ENCODE results near the gene IRX4. TPM values are rescaled to one million over a fixed set of nuclear protein-coding genes. Genes with fewer than 3 reads are reported as not detected.

The IRX4 gene
- total and polyA plus RNA-seq, 10 donors, result 0.05 TPM; not detected in 9

DNA sequence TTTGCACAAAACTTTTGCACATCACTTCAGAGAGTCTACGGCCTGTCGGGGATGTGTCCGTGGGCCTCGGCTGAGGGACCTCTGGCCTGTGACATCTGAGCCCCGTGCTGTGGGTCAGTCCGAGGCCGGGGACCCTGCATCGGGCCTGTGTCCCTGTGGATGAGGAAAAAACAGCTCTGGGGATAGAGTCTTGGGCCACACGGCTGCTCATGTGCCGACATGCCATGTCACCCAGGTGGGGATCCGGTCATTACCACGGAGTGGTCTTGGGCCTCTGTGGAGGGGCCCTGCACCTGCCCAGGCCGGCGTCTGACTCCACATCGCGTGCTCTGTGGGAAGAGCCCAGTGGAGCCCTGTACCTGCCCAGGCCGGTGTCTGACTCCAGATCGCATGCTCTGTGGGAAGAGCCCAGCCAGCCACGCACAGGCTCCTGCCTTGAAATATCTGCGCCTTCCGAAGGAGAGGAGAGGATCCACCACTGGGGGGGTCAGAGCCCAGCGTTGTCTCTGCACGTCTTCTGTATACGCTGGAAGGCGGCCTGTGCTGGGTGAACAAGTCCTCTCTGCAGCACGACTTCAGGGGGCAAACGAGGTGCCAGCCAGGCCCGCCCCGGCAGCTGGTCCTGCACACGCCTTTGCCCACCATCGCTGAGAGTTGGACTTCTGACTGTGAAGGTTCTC lies 27.5 kb upstream of the IRX4 start:
- H3K27ac ChIP-seq, result no peak overlapping the region
- DNase-seq, result peak; percentile 53
- TF ChIP-seq, protein P1, sequence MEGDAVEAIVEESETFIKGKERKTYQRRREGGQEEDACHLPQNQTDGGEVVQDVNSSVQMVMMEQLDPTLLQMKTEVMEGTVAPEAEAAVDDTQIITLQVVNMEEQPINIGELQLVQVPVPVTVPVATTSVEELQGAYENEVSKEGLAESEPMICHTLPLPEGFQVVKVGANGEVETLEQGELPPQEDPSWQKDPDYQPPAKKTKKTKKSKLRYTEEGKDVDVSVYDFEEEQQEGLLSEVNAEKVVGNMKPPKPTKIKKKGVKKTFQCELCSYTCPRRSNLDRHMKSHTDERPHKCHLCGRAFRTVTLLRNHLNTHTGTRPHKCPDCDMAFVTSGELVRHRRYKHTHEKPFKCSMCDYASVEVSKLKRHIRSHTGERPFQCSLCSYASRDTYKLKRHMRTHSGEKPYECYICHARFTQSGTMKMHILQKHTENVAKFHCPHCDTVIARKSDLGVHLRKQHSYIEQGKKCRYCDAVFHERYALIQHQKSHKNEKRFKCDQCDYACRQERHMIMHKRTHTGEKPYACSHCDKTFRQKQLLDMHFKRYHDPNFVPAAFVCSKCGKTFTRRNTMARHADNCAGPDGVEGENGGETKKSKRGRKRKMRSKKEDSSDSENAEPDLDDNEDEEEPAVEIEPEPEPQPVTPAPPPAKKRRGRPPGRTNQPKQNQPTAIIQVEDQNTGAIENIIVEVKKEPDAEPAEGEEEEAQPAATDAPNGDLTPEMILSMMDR (IDR thresholded peaks at IDR 0.05 in 8 of 11, conservative IDR thresholded peaks at IDR 0.05 in 3 of 11), result no peak
- no peak for TF ChIP-seq POLR2A (IDR thresholded peaks at IDR 0.05)
- TF ChIP-seq POLR2AphosphoS5 (IDR thresholded peaks at IDR 0.05), result no peak
- no peaks in the 10 kb centered on the region for H3K4me1 ChIP-seq
- peaks cover 0 to 20% (median 0%) of the 10 kb centered on the region in 7 donors for H3K27me3 ChIP-seq (replicated peaks in 1 of 7)
- no peaks in the 10 kb centered on the region for H3K36me3 ChIP-seq
- H3K9me3 ChIP-seq, result peaks cover 0 to 29% (median 13%) of the 10 kb centered on the region in 8 donors
- intact Hi-C loops (cut with DNase I; ENCODE audit: low total_unique reads), result no loop called here
- H3K4me3 ChIP-seq, result no peak overlapping the region
- WGBS, 5 donors, result 85 to 93% (median 91%) methylated on average over 26 to 31 of the region's 31 CpGs

GRCh38 chr5:1909346-1909985 lies 26.7 kb upstream of the IRX4 start:
- H3K4me1 ChIP-seq, result no peaks in the 10 kb centered on the region
- intact Hi-C loops (cut with DNase I; ENCODE audit: low total_unique reads), result no loop called here
- no peak overlapping the region for H3K27ac ChIP-seq
- DNase-seq, result peak; percentile 54
- no peaks in the 10 kb centered on the region for H3K36me3 ChIP-seq
- no peak overlapping the region for H3K4me3 ChIP-seq
- H3K9me3 ChIP-seq, result peaks cover 0 to 29% (median 15%) of the 10 kb centered on the region in 8 donors
- H3K27me3 ChIP-seq (replicated peaks in 1 of 7), result peaks cover 0 to 21% (median 0%) of the 10 kb centered on the region in 7 donors
- 86 to 92% (median 90%) methylated on average over 15 of the region's 15 CpGs for WGBS, 5 donors
- TF ChIP-seq POLR2AphosphoS5 (IDR thresholded peaks at IDR 0.05) (no peak), POLR2A (IDR thresholded peaks at IDR 0.05) (no peak)
- TF ChIP-seq, protein P1 (IDR thresholded peaks at IDR 0.05 in 8 of 11, conservative IDR thresholded peaks at IDR 0.05 in 3 of 11), result no peak

DNA sequence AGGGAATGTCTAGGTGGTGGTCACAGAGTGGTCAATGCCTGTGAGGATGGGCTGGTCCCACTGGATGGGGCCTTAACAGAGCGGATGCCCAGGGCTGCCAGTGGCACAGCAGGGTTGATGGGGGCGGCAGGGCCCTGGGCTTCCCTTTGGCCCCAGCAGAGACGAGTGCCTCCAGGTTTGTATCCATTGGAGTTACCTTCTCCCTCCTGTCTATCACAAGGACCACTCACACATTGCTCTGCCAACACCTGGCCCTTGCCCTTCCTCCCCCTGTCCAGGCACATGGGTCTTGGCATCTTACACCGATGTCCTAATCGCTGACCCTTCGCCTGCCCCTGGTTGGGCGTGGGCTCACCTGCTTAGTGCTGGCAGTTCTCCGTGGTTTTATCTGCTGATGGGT lies 26.2 kb upstream of the IRX4 start:
- H3K4me1 ChIP-seq, result no peaks in the 10 kb centered on the region
- WGBS, 5 donors, result 86 to 88% (median 87%) methylated on average over 8 of the region's 8 CpGs
- H3K36me3 ChIP-seq, result no peaks in the 10 kb centered on the region
- no peak overlapping the region for H3K4me3 ChIP-seq
- peaks cover 0 to 26% (median 0%) of the 10 kb centered on the region in 7 donors for H3K27me3 ChIP-seq (replicated peaks in 1 of 7)
- H3K9me3 ChIP-seq, result peaks cover 0 to 29% (median 18%) of the 10 kb centered on the region in 8 donors
- intact Hi-C loops (cut with DNase I; ENCODE audit: low total_unique reads), result no loop called here
- TF ChIP-seq POLR2AphosphoS5 (IDR thresholded peaks at IDR 0.05) (no peak), POLR2A (IDR thresholded peaks at IDR 0.05) (no peak)
- TF ChIP-seq, protein P1 (IDR thresholded peaks at IDR 0.05 in 8 of 11, conservative IDR thresholded peaks at IDR 0.05 in 3 of 11), result no peak
- H3K27ac ChIP-seq, result no peak overlapping the region
- peak; percentile 62 for DNase-seq

DNA sequence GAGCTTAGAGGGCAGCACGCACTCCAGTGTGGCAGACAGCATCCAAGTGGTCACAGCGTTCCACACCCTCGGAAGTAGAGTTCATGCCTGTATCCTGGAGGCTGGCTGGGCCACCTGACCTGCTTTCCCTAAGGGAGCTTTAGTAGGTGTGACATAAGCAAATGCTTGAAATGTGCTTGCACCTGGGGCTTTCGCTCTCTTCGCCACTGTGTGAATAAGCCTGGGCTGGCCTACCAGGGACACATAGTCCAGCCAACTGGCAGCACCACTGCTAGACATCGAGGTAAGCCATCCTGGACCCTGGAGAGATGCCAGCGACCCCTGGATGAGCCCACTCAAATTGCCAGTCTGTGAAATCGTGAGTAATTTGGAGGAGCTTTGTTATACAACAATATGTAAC lies 24.9 kb upstream of the IRX4 start:
- intact Hi-C loops (cut with DNase I; ENCODE audit: low total_unique reads), result no loop called here
- H3K9me3 ChIP-seq, result peaks cover 0 to 27% (median 18%) of the 10 kb centered on the region in 8 donors
- 65 to 80% (median 70%) methylated on average over 8 of the region's 8 CpGs for WGBS, 5 donors
- H3K4me1 ChIP-seq, result no peaks in the 10 kb centered on the region
- H3K4me3 ChIP-seq, result no peak overlapping the region
- peak; percentile 25 for DNase-seq
- H3K27me3 ChIP-seq (replicated peaks in 1 of 7), result peaks cover 0 to 23% (median 0%) of the 10 kb centered on the region in 7 donors
- H3K36me3 ChIP-seq, result no peaks in the 10 kb centered on the region
- TF ChIP-seq POLR2AphosphoS5 (IDR thresholded peaks at IDR 0.05), result no peak
- TF ChIP-seq, protein P1 (IDR thresholded peaks at IDR 0.05 in 8 of 11, conservative IDR thresholded peaks at IDR 0.05 in 3 of 11), result no peak
- TF ChIP-seq POLR2A (IDR thresholded peaks at IDR 0.05), result no peak
- H3K27ac ChIP-seq, result no peak overlapping the region

Measured in spleen (tissue), 11 donors.